Astrocyte (in vitro differentiated cells and primary cell): ENCODE measurements around the gene JPH4. TPM values are rescaled to one million over a fixed set of nuclear protein-coding genes. Genes with fewer than 3 reads are reported as not detected.

Experiments
- DNase-seq: peaks from one replicate; pipeline ENCODE4 v3.0.0-alpha.2; 2010; ENCODE audit warnings: low read depth
- FAIRE-seq: peaks from 2 replicates; lab custom pipeline; 2011; peaks lifted over from hg19 to GRCh38; lab: Jason Lieb, UNC
- H2AFZ ChIP-seq: 2 replicates; pipeline ENCODE4 v1.6.0; 2012; ENCODE audit warnings: low read depth, low read length, inconsistent platforms
- H3K27ac ChIP-seq: 2 replicates; pipeline ENCODE4 v1.5.1; 2011; ENCODE audit warnings: low read depth, low read length, inconsistent platforms
- H3K27me3 ChIP-seq: 2 replicates; pipeline ENCODE4 v1.6.0; 2011; ENCODE audit warnings: low read length, inconsistent platforms; ENCODE audit not compliant: insufficient read depth
- H3K36me3 ChIP-seq: 2 replicates; pipeline ENCODE4 v1.5.1; 2011; ENCODE audit warnings: low read length, inconsistent platforms; ENCODE audit not compliant: insufficient read depth
- H3K4me1 ChIP-seq: 2 replicates; pipeline ENCODE4 v1.5.1; 2011; ENCODE audit warnings: low read length, inconsistent platforms; ENCODE audit not compliant: insufficient read depth
- H3K4me2 ChIP-seq: 2 replicates; pipeline ENCODE4 v1.6.0; 2012; ENCODE audit warnings: low read length, inconsistent platforms
- H3K4me3 ChIP-seq: 2 replicates; pipeline ENCODE4 v1.5.1; 2011; ENCODE audit warnings: low read depth, mild to moderate bottlenecking, low read length, inconsistent platforms; ENCODE audit not compliant: insufficient read depth
- H3K79me2 ChIP-seq: 2 replicates; pipeline ENCODE4 v1.6.0; 2012; ENCODE audit warnings: mild to moderate bottlenecking, low read length, inconsistent platforms; ENCODE audit not compliant: insufficient read depth
- H3K9ac ChIP-seq: 2 replicates; pipeline ENCODE4 v1.6.0; 2012; ENCODE audit warnings: mild to moderate bottlenecking, low read length, inconsistent platforms
- H3K9me3 ChIP-seq: 2 replicates; pipeline ENCODE4 v1.5.1; 2012; ENCODE audit warnings: low read depth, mild to moderate bottlenecking, low read length, inconsistent platforms; ENCODE audit not compliant: insufficient read depth
- H4K20me1 ChIP-seq: 2 replicates; pipeline ENCODE4 v1.6.0; 2012; ENCODE audit warnings: low read length, inconsistent platforms; ENCODE audit not compliant: insufficient read depth
- H3K27ac Mint-ChIP-seq: one replicate; pipeline ENCODE4 v1.8.0; 2021; ENCODE audit warnings: mild to moderate bottlenecking, mixed read lengths; ENCODE audit not compliant: unreplicated experiment
- H3K27me3 Mint-ChIP-seq: one replicate; pipeline ENCODE4 v1.8.0; 2021; ENCODE audit warnings: low read depth, mixed read lengths; ENCODE audit not compliant: unreplicated experiment
- H3K36me3 Mint-ChIP-seq: one replicate; pipeline ENCODE4 v1.8.0; 2021; ENCODE audit warnings: low read depth, mixed read lengths; ENCODE audit not compliant: unreplicated experiment
- H3K4me1 Mint-ChIP-seq: one replicate; pipeline ENCODE4 v1.8.0; 2021; ENCODE audit warnings: low read depth, mixed read lengths; ENCODE audit not compliant: unreplicated experiment
- H3K4me3 Mint-ChIP-seq: one replicate; pipeline ENCODE4 v1.8.0; 2021; ENCODE audit warnings: mild to moderate bottlenecking, moderate library complexity, mixed read lengths; ENCODE audit not compliant: unreplicated experiment
- H3K9me3 Mint-ChIP-seq: one replicate; pipeline ENCODE4 v1.8.0; 2021; ENCODE audit warnings: mild to moderate bottlenecking, mixed read lengths; ENCODE audit not compliant: unreplicated experiment
- EZH2 ChIP-seq: IDR thresholded peaks from 2 replicates; pipeline ENCODE4 v1.6.1; 2012; ENCODE audit warnings: mild to moderate bottlenecking, low read length, inconsistent platforms; ENCODE audit not compliant: insufficient read depth
- total RNA-seq: library from RNA; stranded (reverse); gene quantifications from 2 replicates; pipeline ENCODE4 v1.2.1, GENCODE V29; 2021
- TF ChIP-seq, protein P1 (sequence below): IDR thresholded peaks from 2 replicates; pipeline ENCODE4 v1.5.1; 2011; ENCODE audit warnings: low read depth, mild to moderate bottlenecking, inconsistent platforms, low read length, moderate library complexity; ENCODE audit not compliant: insufficient read depth

The JPH4 gene
- total RNA-seq, 1 donor from 2014 or later = 1.1 TPM

GRCh38 chr14:23544511-23545447 is 33.8 kb downstream of the JPH4 start:
- DNase-seq (no peak), FAIRE-seq (no peak)
- Mint-ChIP-seq H3K27me3 (no peaks in the 10 kb centered on the region), H3K4me3 (peak overlapping the region; percentile 61), H3K9me3 (peaks cover 2% of the 10 kb centered on the region), H3K27ac (peak overlapping the region; percentile 34), H3K36me3 (peaks cover 9% of the 10 kb centered on the region), H3K4me1 (peaks cover 21% of the 10 kb centered on the region)
- H3K27me3 ChIP-seq = no peaks in the 10 kb centered on the region
- H3K9ac ChIP-seq = no peak overlapping the region
- no peak for TF ChIP-seq EZH2
- TF ChIP-seq, protein P1, sequence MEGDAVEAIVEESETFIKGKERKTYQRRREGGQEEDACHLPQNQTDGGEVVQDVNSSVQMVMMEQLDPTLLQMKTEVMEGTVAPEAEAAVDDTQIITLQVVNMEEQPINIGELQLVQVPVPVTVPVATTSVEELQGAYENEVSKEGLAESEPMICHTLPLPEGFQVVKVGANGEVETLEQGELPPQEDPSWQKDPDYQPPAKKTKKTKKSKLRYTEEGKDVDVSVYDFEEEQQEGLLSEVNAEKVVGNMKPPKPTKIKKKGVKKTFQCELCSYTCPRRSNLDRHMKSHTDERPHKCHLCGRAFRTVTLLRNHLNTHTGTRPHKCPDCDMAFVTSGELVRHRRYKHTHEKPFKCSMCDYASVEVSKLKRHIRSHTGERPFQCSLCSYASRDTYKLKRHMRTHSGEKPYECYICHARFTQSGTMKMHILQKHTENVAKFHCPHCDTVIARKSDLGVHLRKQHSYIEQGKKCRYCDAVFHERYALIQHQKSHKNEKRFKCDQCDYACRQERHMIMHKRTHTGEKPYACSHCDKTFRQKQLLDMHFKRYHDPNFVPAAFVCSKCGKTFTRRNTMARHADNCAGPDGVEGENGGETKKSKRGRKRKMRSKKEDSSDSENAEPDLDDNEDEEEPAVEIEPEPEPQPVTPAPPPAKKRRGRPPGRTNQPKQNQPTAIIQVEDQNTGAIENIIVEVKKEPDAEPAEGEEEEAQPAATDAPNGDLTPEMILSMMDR = no peak
- H3K4me2 ChIP-seq = peak overlapping the region; percentile 58
- no peak overlapping the region for H3K4me3 ChIP-seq
- H3K79me2 ChIP-seq = no peaks in the 10 kb centered on the region
- H3K27ac ChIP-seq = no peak overlapping the region
- no peaks in the 10 kb centered on the region for H3K9me3 ChIP-seq
- no peaks in the 10 kb centered on the region for H3K36me3 ChIP-seq
- no peaks in the 10 kb centered on the region for H4K20me1 ChIP-seq
- peak overlapping the region; percentile 56 for H2AFZ ChIP-seq
- peaks cover 11% of the 10 kb centered on the region for H3K4me1 ChIP-seq

DNA sequence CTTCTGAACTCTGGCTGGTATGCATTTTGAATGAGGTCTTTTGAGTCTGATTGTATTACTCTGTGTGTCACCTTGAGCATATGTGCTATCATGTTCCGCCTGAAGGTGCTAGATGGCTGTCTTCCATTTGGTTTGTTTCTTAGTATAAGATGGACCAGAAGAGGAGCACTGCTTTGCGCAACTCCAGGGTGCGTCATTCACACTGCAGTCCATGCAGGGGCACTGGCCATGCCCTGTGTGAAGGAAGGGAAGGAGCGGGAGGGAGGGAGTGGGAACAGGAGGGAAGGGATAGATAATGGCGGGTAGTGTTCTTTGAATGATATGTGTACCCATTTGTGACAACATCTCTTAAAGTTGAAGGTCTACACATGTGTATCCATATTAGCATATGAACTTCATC is 35.2 kb downstream of the JPH4 start:
- no peak for FAIRE-seq

More for the DNA sequence above, 35.2 kb downstream of the JPH4 start:
- TF ChIP-seq, protein P1 = no peak
- TF ChIP-seq EZH2 = no peak
- H4K20me1 ChIP-seq = no peaks in the 10 kb centered on the region
- no peak overlapping the region for H3K27ac ChIP-seq
- no peaks in the 10 kb centered on the region for H3K36me3 ChIP-seq
- Mint-ChIP-seq H3K27me3 (no peaks in the 10 kb centered on the region), H3K4me3 (peak overlapping the region; percentile 8), H3K36me3 (peaks cover 9% of the 10 kb centered on the region), H3K9me3 (peaks cover 2% of the 10 kb centered on the region), H3K27ac (no peak overlapping the region), H3K4me1 (peaks cover 35% of the 10 kb centered on the region)
- no peak overlapping the region for H3K4me3 ChIP-seq
- H2AFZ ChIP-seq = no peak overlapping the region
- no peak overlapping the region for H3K4me2 ChIP-seq
- peaks cover 8% of the 10 kb centered on the region for H3K4me1 ChIP-seq
- no peaks in the 10 kb centered on the region for H3K79me2 ChIP-seq
- no peaks in the 10 kb centered on the region for H3K27me3 ChIP-seq
- no peaks in the 10 kb centered on the region for H3K9me3 ChIP-seq
- no peak overlapping the region for H3K9ac ChIP-seq
- no peak for DNase-seq
